Forelimb muscle (tissue), 1 donor: ENCODE results near the gene TCN2. TPM values are rescaled to one million over a fixed set of nuclear protein-coding genes. Genes with fewer than 3 reads are reported as not detected.
"Not testable (repeated sequence)": the region's sequence is repeated elsewhere in the genome, so short reads cannot be mapped to it uniquely, and the experiment has no call there.

Experiments used
- DNase-seq: peaks from one replicate; pipeline ENCODE4 v3.0.0-alpha.2; 2013; ENCODE audit warnings: low read depth
- polyA plus RNA-seq: library from polyadenylated mRNA; unstranded; fragments of 120-200 nt; gene quantifications from one replicate; pipeline ENCODE4 v1.2.1, GENCODE V29; 2013; ENCODE audit not compliant: insufficient read length

TCN2 gene
- polyA plus RNA-seq, 1 donor = 7.6 TPM

DNA sequence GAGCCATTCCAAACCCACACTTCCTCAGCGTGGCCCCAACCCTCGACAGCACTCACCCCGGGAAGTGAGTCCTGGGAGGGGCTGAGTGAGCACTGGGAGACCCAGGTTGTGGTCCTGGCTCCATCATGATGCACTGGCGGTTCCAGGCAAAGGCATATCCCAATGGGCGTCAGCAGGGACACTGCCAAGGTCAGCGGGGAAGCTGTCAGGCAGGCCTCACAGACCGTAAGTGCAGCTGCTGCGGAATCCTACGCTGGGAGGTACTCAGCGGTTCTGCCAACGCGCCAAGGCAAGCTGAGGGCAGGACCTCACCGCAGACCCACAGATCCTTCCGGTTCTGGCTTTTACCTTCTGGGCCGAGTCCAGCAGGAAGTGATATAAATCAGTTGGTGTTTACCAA lies 31.1 kb upstream of the TCN2 start:
- no peak for DNase-seq

DNA sequence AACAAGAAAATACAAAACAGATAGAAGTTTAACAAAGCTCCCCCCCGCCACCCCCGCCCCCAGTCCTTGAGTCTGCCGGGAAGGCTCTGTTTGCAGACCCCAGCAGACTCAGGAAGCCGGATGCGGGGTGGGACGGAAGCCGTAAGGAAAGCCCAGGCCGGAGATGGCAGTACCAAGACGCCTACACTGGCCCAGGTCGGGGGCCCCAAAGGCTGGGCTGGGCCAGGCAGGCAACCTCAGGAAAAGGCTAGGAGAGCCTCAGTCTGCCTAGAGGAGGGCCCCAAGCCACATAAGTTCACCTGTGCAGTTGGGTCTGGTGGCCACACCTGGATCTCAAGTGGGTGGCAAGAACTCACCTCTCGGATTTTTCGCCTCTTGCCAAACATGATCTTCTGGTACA lies 28.5 kb upstream of the TCN2 start:
- no peak for DNase-seq

DNA sequence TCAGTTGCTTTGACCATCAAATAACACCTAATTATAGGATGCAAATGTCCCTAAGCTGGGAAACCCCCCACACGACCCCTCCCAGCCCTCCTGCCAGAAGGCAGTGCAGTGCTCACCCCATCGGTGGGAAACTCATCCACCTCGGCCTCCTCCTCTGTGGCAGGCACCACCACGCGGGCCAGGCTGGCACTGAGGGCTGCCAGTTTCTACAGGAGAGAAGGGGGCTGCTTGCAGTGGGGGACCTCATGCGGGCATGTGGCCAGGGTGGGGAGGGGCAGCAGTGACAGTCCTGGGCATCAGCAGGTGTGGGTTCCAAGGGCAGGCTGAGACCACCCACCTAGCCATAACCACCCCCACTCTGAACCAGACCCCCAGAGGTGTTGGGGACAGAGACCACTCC lies 26.1 kb upstream of the TCN2 start:
- no peak for DNase-seq

DNA sequence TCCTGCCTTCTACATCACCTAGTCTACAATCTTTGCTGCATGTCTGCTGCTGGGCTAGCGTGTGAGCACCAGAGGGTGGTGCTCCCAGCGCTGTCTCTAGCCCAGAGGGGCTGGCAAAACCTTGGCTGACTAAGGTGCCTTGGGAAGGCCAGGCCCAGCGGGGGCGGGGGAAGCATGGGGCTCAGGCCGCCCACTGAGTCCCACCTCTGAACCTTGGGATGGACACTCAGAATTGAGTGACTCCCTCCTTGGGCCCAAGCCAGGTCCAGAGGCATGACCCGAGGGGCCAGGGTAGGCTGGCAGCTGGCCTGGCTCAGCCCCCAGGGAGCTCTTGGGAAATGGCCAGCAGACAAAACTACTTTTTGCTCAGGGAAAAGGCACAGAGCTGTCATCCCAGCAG lies 24.9 kb upstream of the TCN2 start:
- no peak for DNase-seq

DNA sequence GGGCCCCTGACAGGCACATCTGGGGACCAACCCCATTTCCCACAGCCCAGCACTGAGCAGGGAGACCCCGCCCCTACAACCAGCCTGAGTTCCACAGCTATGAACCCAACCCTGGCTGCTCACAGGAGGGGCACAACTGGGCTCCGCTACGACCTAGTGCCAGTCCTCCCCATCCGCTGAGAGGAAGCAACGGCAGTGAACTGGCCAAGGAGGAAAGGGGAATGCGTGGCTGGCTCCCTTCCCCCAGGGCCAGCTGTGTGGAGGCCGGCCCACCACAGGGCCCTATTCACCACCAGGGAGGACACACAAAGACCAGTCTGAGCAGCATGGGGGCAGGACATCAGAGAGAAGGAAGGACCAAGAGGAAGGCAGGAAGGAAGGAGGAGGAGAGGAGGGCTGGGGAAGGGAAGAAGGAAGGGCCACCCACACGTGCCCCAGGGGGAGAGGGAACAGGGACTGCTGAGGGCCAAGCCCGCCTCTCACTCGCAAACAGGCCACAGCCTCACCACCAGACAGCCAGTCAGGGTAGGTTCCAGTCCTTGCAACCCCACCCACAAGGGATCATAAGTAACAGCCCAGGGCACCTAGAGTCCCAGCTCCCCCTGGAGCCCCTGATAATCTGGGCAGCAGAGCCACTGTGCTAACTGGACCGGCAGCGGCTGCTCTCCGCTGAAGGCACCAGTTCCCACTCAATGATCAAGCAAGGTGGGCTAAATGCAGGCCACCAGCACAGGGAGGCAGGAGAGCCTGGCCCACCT lies 24.0 kb upstream of the TCN2 start:
- DNase-seq = no peak

DNA sequence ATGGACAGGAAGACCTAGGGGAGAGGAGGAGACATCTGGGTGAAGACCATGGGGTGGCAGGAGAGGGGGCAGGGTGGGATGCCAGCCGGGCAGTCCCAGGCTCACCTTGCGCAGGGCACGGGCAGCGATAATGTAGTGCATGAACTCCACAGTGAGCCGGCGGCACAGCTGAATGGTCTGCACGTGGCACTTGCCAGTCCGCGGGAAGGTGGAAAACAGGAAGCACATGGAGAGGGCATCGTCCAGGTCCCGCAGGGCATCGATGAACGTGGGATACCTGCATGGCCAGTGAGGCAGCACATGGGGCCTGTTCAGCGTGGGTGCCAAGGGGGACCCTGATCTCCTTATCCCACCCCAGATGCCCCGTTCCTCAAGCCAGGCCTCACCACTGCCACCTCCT lies 22.5 kb upstream of the TCN2 start:
- DNase-seq = no peak

DNA sequence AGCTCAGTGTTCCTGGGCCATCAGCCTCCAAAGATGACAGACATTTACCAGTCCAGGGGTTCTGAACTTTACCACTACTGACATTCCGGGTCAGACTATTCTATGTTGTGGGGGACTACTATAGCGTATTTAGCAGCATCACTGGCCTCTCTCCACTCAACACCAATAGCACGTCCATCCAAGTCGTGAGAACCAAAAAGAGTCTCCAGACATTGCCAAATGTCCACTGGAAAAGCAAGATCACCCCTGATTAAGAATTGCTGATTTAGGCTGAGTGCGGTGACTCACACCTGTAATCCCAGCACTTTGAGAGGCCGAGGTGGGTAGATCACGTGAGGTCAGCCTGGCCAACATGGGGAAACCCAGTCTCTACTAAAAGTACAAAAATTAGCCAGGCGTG lies 20.6 kb upstream of the TCN2 start:
- DNase-seq = no peak

DNA sequence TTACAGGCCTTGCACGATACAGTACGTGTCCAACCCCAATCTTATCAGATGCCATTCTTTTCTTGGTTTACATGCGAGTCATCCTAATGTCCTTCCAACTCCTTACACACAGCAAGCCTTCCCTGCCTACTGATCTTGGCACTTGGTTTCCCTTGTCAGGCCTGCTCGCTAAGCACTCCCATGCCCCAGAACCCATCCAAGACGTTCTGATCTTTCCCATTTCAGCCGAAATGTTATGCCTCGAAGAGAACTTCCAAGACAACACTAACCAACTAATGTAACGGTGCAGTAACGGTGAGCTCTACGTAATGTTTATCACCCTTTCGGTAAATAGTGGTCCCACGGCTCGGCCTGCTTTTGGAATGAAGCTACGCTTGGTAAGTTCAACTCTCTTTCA lies 15.8 kb upstream of the TCN2 start:
- no peak for DNase-seq

DNA sequence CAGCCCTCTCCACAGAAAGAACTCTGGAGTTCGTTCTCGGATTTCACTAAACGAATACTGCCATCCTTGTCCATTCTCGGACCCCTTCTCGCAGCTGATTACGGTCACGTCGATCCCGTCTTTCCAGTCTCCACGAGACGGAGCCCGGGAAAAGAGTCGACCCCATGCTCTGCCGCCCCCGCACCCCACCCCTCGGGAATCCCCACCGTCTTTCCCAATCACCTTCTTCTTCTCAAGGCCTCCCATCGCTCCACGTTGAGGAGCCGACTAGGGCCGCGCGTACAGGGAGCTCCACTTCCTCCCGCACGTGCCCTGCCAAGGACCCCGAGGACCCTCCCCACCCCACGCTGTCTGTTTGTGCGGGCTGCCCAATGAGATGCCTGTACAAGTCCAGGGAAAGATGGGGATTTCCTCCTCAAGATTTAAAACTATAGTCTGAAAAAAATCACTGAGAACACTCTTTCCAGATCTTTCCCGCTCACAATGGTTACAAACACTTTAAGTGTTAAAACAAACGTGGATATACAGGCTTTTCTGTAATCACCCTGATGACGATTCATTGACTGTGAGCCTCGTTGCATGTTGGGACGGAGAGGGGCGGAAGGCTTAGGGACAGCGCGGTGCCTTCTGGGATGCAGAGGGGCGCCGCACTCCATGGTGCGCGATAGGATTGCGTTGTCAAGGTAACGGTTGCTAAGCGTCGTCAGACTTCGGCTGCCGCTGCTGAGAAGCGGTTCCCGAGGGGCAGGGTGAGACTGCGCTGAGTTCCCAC lies 15.2 kb upstream of the TCN2 start, which contains the start of gene PES1:
Gene PES1, minus strand, starts transcription at position 323 of the 772 bp plus-strand sequence. Its CDS starts 77 bp downstream, at position 246.
- DNase-seq = peak; percentile 99

DNA sequence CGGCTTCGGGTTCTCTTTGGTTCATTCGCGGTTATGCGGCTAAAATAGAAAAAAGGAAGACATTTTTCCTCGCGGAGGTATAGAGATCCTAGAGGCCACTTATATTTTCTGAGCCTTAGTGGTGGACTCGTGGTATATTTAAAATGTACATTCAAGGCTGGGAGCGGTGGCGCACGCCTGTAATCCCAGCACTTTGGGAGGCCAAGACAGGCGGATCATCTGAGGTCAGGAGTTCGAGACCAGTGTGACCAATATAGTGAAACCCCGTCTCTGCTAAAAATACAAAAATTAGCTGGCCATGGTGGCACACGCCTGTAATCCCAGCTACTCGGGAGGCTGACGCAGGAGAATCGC lies 14.6 kb upstream of the TCN2 start:
- not testable (repeated sequence) for DNase-seq

DNA sequence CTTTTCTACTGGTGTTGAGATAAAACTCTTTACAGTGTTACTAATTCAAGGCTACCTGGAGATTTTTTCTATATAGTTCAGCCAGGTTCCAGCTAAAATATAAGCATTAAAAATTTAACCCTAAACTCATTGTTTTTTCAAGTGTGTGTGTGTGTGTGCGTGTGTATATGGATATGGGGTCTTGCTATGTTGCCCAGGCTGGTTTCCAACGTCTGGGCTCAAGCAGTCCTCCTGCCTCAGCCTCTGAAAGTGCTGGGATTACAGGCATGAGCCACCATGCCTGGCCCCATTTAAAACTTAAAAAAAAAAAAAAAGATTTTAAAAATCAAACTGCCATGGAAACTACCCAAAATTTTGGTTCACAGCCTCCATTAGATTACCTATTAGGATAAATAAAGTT lies 10.8 kb upstream of the TCN2 start:
- DNase-seq = no peak

DNA sequence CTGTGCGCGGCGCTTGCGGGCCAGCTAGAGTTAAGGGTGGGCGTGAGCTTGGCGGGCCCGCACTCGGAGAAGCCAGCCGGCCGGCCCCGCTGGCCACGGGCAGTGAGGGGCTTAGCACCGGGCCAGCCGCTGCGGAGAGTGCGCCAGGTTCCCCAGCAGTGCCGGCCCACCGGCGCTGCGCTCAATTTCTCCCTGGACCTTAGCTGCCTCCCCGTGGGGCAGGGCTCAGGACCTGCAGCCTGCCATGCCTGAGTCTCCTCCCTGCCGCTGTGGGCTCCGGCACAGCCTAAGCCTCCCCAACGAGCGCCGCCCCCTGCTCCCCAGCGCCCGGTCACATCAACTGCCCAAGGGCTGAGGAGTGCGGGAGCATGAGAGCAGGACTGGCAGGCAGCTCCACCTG lies 10.1 kb upstream of the TCN2 start:
- DNase-seq = no peak

DNA sequence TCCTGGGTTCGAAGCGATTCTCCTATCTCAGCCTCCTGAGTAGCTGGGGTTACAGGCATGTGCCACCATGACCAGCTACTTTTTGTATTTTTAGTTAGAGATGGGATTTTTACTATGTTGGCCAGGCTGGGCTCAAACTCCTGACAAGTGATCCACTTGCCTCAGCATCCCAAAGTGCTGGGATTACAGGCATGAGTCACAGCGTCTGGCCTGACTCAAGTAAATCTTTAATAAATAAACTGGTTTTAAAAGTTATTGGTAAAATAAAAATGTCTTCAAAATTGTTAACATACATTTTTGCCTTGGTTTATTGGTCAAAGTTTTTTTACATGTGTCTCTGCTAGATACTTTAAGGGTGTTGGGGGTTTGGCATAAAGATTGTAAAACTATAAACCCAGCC lies 8.0 kb upstream of the TCN2 start:
- DNase-seq = no peak

DNA sequence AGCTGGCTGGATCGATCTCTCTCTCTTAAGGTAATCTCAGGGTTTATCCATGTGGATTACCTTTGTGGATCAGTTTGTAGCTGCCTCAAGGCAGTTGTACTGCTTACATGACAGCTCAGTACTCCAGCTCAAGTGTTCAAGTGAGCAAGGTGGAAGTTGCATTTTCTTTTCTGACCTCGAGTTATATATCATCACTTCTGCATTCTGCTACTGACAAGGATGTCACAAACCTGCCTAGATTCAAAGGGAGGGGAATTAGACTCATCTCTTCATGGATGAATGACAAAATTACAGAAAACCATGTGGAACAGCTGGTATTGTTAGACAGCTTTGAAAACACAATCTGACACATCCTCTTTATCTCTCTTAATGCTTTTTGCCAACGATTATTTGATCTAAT lies 6.1 kb upstream of the TCN2 start:
- DNase-seq = no peak

DNA sequence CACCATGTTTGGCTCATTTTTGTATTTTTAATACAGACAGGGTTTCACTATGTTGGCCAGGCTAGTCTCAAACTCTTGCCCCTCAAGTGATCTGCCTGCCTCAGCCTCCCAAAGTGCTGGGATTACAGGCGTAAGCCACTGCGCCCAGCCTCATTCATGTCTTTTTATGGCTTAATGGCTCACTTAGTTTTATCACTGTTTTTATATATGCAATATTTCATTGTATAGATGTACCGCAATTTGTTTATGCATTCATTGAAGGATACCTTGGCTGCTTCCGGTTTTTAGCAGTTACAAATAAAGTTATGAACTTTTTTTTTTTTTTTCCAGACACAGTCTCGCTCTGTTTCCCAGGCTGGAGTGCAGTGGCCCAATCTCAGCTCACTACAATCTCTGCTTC lies 5.5 kb upstream of the TCN2 start:
- no peak for DNase-seq

DNA sequence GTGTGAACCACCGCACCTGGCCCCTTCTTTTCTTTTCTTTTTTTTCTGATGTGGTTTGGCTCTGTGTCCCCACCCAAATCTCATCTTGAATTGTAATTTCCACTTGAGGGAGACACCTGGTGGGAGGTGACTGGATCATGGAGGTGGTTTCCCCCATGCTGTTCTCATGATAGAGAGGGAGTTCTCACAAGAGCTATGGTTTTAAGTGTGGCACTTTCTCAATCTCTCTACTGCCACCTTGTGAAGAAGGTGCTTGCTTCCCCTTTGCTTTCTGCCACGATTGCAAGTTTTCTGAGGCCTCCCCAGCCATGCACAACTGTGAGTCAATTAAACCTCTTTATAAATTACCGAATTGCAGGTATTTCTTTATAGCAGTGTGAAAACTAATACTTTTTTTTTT lies 4.9 kb upstream of the TCN2 start:
- DNase-seq = no peak

DNA sequence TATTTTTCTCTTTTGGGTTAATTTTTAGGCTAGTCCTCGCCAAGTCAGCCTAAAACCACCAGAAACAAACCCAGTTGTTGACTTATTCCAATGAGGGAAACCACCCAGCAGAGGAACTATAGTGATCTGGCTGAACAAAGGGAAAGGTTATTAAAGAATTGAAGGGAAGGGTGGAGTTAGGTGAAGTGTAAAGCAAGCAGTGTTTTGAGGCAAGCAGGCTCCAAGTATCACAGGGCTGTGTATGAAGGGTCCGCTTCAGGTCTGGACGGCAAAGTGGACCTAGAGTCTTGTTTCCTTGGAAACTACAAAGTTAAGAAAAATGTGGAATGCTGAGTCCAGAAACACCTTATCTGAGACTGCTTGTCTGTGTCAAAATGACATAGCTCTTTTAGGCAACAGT lies 3.2 kb upstream of the TCN2 start:
- DNase-seq = no peak

DNA sequence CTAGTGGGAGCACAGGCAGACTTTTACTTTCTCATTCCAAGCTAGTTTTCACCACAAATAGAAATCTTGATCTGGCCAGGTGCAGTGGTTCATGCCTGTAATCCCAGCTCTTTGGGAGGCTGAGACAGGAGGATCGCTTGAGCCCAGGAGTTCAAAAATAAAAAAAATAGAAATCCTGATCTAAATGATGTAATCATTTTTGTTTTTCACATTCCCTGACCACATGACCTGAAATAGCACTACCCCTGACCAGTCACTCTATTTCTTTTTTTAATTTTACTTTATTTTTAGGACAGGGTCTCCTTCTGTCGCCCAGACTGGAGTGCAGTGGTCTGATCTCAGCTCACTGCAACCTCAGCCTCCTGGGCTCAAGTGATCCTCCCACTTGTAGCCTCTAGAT lies 2.3 kb upstream of the TCN2 start:
- DNase-seq = no peak

DNA sequence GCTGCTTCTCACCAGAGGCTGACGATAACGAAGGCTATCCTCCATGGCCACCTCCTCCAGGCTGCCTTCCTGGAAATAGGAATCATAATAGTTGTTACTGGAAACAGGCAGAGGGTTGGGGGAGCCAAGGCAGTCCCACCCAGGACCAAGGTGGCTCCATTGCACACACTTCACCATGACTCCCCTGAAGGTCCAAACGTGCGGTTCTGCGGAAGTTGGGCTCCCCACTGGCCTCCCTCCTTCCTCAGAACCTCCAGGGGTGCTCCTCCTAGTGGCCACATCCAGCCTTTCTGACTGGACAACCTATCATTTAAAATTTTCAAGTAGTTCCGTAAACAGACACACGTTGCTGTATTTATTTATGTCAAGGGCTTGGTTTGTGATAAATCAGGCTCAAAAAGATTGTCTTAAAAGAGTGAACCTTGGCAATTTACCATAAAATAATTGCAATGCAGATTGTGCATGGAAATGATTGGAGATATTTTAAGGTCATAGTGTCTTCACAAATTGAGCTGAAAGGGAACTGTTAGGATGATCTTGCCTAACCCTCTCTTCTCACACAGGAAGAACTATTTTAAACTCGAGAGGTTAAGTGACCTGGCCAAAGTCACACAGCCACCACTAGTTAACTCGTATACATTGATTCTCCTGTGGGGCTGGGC lies 1.4 kb upstream of the TCN2 start:
- no peak for DNase-seq

DNA sequence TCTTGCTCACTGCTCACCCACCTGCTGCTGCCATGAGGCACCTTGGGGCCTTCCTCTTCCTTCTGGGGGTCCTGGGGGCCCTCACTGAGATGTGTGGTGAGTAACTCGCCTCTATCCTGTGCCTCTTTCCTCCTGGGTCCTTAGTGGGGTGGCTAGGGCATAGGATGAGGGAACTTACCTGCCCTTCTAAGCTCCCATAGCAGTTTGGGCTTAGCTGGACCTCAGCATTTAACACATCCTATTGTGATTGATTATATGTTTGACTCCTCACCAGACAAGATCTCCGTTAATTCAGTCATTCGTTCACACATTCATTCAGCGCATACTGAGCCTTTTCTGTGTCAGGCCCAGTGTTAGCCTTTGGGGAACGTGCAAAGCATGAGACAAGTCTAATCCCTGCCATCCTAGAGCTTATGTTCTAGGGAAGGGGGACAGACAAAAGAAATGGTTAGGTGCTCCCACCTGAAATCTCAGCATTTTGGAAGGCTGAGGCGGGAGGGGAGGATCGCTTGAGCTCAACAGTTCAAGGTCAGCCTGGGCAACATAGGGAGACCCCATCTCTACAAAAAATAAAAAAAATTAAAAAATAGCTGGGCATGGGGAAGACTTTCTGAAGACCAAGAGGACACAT lies 441 bp downstream of the TCN2 start:
- DNase-seq = no peak

DNA sequence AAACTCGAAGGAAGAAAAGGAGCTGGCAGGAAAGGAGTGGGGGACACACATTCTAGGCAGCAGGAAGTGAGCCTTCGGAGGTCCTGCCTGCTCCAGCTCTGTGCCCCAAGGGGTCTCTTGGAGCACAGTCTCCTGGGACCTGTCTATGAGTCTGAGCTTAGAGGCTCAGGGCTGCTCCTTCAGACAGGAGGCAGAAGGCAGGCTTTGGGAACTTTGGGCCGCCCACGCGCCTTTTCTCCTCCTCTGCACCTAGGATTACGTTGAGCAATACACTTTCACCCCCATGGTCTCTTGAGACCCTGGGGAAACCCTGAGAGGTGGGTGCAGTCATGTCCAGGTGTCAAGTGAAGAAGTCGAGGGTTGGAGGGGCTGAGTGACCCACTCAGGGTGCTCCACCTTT lies 965 bp downstream of the TCN2 start:
- no peak for DNase-seq
